PC-3 (cell line): ENCODE measurements around the gene DKK3. TPM values are rescaled to one million over a fixed set of nuclear protein-coding genes. Genes with fewer than 3 reads are reported as not detected.

Source experiments
- ATAC-seq: fragments of 200-7000 bp; cut with Tn5 transposase; 2 replicates; pipeline ENCODE4 v1.9.1; 2020; ENCODE audit warnings: mild to moderate bottlenecking, moderate library complexity
- BruUV-seq: library from RNA; stranded (reverse); fragments of 400-500 nt; replicated peaks from 2 replicates; lab custom pipeline; 2021; lab: Mats Ljungman, UMichigan
- CTCF ChIA-PET: fragments of 300-600 bp; sonication (Branson Sonifier 250); formaldehyde crosslinking; loops from one replicate; lab custom pipeline; 2022; ENCODE audit warnings: antibody characterized with exemption; lab: Charles Lee
- POLR2A ChIA-PET: fragments of 300-600 bp; sonication (Branson Sonifier 250); formaldehyde crosslinking; loops from one replicate; lab custom pipeline; 2022; ENCODE audit warnings: antibody characterized with exemption; ENCODE audit not compliant: unreplicated experiment; lab: Charles Lee
- DNase-seq: peaks from one replicate; pipeline ENCODE4 v3.0.0-alpha.2; 2015
- H2AFZ ChIP-seq: fragments of 300-600 bp; sonication (generic); 2 replicates; pipeline ENCODE4 v1.6.0; 2016; ENCODE audit warnings: antibody characterized with exemption, low read length
- H3F3A ChIP-seq: fragments of 300-600 bp; sonication (generic); one replicate; pipeline ENCODE4 v1.6.0; 2017; ENCODE audit warnings: antibody characterized with exemption, low read length, control low read depth, mild to moderate bottlenecking; ENCODE audit not compliant: unreplicated experiment
- H3K27ac ChIP-seq: fragments of 300-600 bp; sonication (generic); 2 replicates; pipeline ENCODE4 v1.5.1; 2016; ENCODE audit warnings: mild to moderate bottlenecking, low read length
- H3K27me3 ChIP-seq: fragments of 300-600 bp; sonication (generic); 2 replicates; pipeline ENCODE4 v1.6.1; 2016; ENCODE audit warnings: low read length, mixed read lengths
- H3K36me3 ChIP-seq: fragments of 300-600 bp; sonication (generic); 2 replicates; pipeline ENCODE4 v1.6.1; 2016; ENCODE audit warnings: low read depth, mixed run types, low read length, mixed read lengths
- H3K4me1 ChIP-seq: fragments of 300-600 bp; sonication (generic); 2 replicates; pipeline ENCODE4 v1.5.1; 2016; ENCODE audit warnings: low read length; ENCODE audit not compliant: insufficient read depth
- H3K4me2 ChIP-seq: fragments of 300-600 bp; sonication (generic); 2 replicates; pipeline ENCODE4 v1.6.0; 2016; ENCODE audit warnings: low read length
- H3K4me3 ChIP-seq: fragments of 300-600 bp; sonication (generic); 2 replicates; pipeline ENCODE4 v1.5.1; 2016; ENCODE audit warnings: mild to moderate bottlenecking, low read length, mixed read lengths
- H3K79me2 ChIP-seq: fragments of 300-600 bp; sonication (generic); 2 replicates; pipeline ENCODE4 v1.6.1; 2017; ENCODE audit warnings: low read length, mixed read lengths
- H3K9ac ChIP-seq: fragments of 300-600 bp; sonication (generic); 2 replicates; pipeline ENCODE4 v1.6.0; 2016; ENCODE audit warnings: mild to moderate bottlenecking, low read length
- H3K9me2 ChIP-seq: fragments of 300-600 bp; sonication (generic); replicated peaks from 2 replicates; pipeline ENCODE4 v1.6.1; 2016; ENCODE audit warnings: mixed run types, low read length, mixed read lengths
- H3K9me3 ChIP-seq: fragments of 300-600 bp; sonication (generic); 2 replicates; pipeline ENCODE4 v1.6.1; 2016; ENCODE audit warnings: low read length, mixed read lengths
- H4K20me1 ChIP-seq: fragments of 300-600 bp; sonication (generic); 2 replicates; pipeline ENCODE4 v1.6.1; 2016; ENCODE audit warnings: low read length, mixed read lengths
- CTCF ChIP-seq: fragments of 300-600 bp; sonication (generic); conservative IDR thresholded peaks from 2 replicates; pipeline ENCODE4 v1.5.1; 2017; ENCODE audit warnings: antibody characterized with exemption, low read depth, mild to moderate bottlenecking, low read length
- EZH2 ChIP-seq: fragments of 300-600 bp; sonication (generic); IDR thresholded peaks from one replicate; pipeline ENCODE4 v1.6.1; 2017; ENCODE audit warnings: antibody characterized with exemption, mild to moderate bottlenecking, low read length; ENCODE audit not compliant: unreplicated experiment
- EZH2phosphoT487 ChIP-seq: fragments of 300-600 bp; sonication (generic); IDR thresholded peaks from 2 replicates; pipeline ENCODE4 v1.6.1; 2018; ENCODE audit warnings: mild to moderate bottlenecking, antibody characterized with exemption, low read length, borderline replicate concordance
- intact Hi-C: fragments of 100-400 bp; cut with micrococcal nuclease; formaldehyde crosslinking; loops from 2 replicates; pipeline ENCODE4 v1.9.0; 2023
- total RNA-seq: library from RNA; depleted of rRNA; stranded (reverse); fragments of >200 nt; gene quantifications from 2 replicates; pipeline ENCODE4 v1.2.3, GENCODE V29; 2014

DKK3 gene
- total RNA-seq, 1 experiment from 2014 or later: 0.07 TPM

DNA sequence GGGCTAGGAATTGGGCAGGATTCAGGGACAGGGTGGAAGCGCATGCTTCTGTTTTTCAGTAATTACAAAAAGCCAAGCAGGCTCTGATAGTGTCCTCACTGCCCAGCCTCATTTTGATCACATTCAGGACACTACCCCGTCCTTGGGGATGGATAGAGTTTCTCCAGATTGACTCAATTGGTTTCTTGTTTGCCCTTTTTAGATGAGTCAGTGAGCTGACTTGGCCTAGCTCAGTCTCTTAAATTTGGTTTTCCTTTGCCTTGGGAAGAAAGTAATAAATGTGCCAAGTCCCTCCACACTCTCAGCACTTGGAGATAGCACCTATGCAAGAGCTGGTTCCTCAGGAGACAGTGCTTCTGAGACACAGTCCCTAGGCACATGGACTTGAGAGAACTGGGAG, 25.5 kb downstream of the DKK3 start:
- Histone ChIP-seq H3K27me3 (no peaks in the 10 kb centered on the region), H2AFZ (0 out of 2 replicates have a peak overlapping the region, but pooled peaks have one; percentile 11), H3K4me2 (peak overlapping the region; percentile 16), H3K9ac (0 out of 2 replicates have a peak overlapping the region, but pooled peaks have one; percentile 25), H3K4me3 (no peak overlapping the region), H3K79me2 (no peaks in the 10 kb centered on the region), H3K9me2 (no peaks in the 10 kb centered on the region), H4K20me1 (no peaks in the 10 kb centered on the region), H3K36me3 (no peaks in the 10 kb centered on the region), H3F3A (peaks cover 3% of the 10 kb centered on the region), H3K27ac (peak overlapping the region; percentile 63), H3K4me1 (peaks cover 58% of the 10 kb centered on the region), H3K9me3 (no peaks in the 10 kb centered on the region)
- ChIA-PET CTCF (interaction anchor here (1.0 to 1.6 kb wide), 2 partner anchors 16 to 61 kb away, joined by 4 to 5 read pairs; no protein-coding TSS in a partner anchor), POLR2A (no interaction called here)
- intact Hi-C loops: no loop called here
- ATAC-seq: peak; percentile 82
- BruUV-seq: no TSS peak
- DNase-seq: peak; percentile 71
- TF ChIP-seq CTCF: no peak
- TF ChIP-seq EZH2: no peak
- TF ChIP-seq EZH2phosphoT487: no peak

DNA sequence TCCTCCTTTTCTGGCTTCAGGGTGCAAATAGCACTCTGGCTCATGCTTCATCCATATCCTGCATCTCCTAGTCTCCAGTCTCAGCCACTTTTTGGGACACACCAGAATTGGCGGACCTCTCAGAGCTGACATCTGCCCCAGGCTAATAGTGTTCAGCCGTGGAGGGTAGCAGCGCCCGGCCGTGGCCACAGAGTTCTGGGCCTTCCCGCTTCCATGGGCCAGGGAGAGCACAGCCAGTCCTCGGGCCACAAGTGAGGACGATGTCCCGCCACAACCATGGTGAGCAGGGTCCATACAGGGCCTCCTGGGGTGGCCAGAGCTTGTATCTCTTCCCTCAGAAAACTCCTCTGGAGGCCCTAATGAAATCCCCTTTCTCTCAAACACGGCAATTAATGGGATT, 26.0 kb downstream of the DKK3 start:
- Histone ChIP-seq H3K9ac (0 out of 2 replicates have a peak overlapping the region, but pooled peaks have one; percentile 25), H3K9me2 (no peaks in the 10 kb centered on the region), H3K36me3 (no peaks in the 10 kb centered on the region), H3K79me2 (no peaks in the 10 kb centered on the region), H4K20me1 (no peaks in the 10 kb centered on the region), H3K9me3 (no peaks in the 10 kb centered on the region), H3K27ac (peak overlapping the region; percentile 63), H3K4me2 (peak overlapping the region; percentile 16), H3K4me3 (no peak overlapping the region), H3K4me1 (peaks cover 58% of the 10 kb centered on the region), H3F3A (no peaks in the 10 kb centered on the region), H3K27me3 (no peaks in the 10 kb centered on the region), H2AFZ (0 out of 2 replicates have a peak overlapping the region, but pooled peaks have one; percentile 11)
- BruUV-seq: no TSS peak
- DNase-seq (no peak), ATAC-seq (no peak)
- intact Hi-C loops: no loop called here
- CTCF ChIA-PET: interaction anchor here (1.0 to 1.6 kb wide), 2 partner anchors 16 to 62 kb away, joined by 4 to 5 read pairs; no protein-coding TSS in a partner anchor
- TF ChIP-seq EZH2: no peak
- TF ChIP-seq EZH2phosphoT487: no peak
- no peak for TF ChIP-seq CTCF
- POLR2A ChIA-PET: no interaction called here

- H3K36me3 ChIP-seq: no peaks in the 10 kb centered on the region
- no peaks in the 10 kb centered on the region for H3K9me2 ChIP-seq
- no peak overlapping the region for H3K4me3 ChIP-seq
- no peak overlapping the region for H3K4me2 ChIP-seq
- TF ChIP-seq EZH2phosphoT487 (no peak), EZH2 (no peak), CTCF (no peak)
- intact Hi-C loops: no loop called here
- H2AFZ ChIP-seq: no peak overlapping the region
- H3K4me1 ChIP-seq: peaks cover 58% of the 10 kb centered on the region
- no peaks in the 10 kb centered on the region for H3K79me2 ChIP-seq
- DNase-seq: no peak
- no peak for ATAC-seq
- no TSS peak for BruUV-seq
- CTCF ChIA-PET: no interaction called here
- POLR2A ChIA-PET: no interaction called here
- H3F3A ChIP-seq: no peaks in the 10 kb centered on the region
- H3K27me3 ChIP-seq: no peaks in the 10 kb centered on the region
- no peak overlapping the region for H3K9ac ChIP-seq
- H4K20me1 ChIP-seq: no peaks in the 10 kb centered on the region
- H3K27ac ChIP-seq: no peak overlapping the region
- H3K9me3 ChIP-seq: no peaks in the 10 kb centered on the region
Measured at GRCh38 chr11:11981840-11982239, 26.6 kb downstream of the DKK3 start.
